ENCODE measurements around the gene ADAMTS18.

Gene ADAMTS18

GRCh38 chr16:77374384-77374783 lies 60.5 kb downstream of the ADAMTS18 start:
- Histone ChIP-seq H3K79me2 (ENCODE audit: control insufficient read depth, insufficient read depth, low read length) (no peaks in the 10 kb centered on the region), H2BK5ac (ENCODE audit: low read length) (no peak overlapping the region), H3K23ac (ENCODE audit: low read length) (no peak overlapping the region), H3K9ac (ENCODE audit: low read length) (no peak overlapping the region), H3K4ac (ENCODE audit: low read depth, low read length) (no peak overlapping the region), H3K27ac (ENCODE audit: low read depth, low read length) (no peak overlapping the region), H3K4me2 (ENCODE audit: low read length) (no peak overlapping the region), H3K4me1 (ENCODE audit: control insufficient read depth, low read depth, low read length) (peaks cover 5% of the 10 kb centered on the region), H4K5ac (ENCODE audit: low read length) (no peak overlapping the region), H3K79me1 (ENCODE audit: low read length) (no peaks in the 10 kb centered on the region), H2AK5ac (ENCODE audit: low read length) (no peak overlapping the region), H3K56ac (ENCODE audit: low read length) (peak overlapping the region; percentile 34), H2BK120ac (ENCODE audit: low read depth, low read length) (no peak overlapping the region), H4K8ac (ENCODE audit: low read depth, low read length) (no peak overlapping the region), H3K4me3 (ENCODE audit: low read length) (no peak overlapping the region), H3K18ac (ENCODE audit: low read length) (no peak overlapping the region), H3K36me3 (ENCODE audit: control insufficient read depth, insufficient read depth, low read length) (no peaks in the 10 kb centered on the region), H2BK15ac (replicated peaks; ENCODE audit: low read depth) (no peak overlapping the region), H3K27me3 (ENCODE audit: insufficient read depth, low read length, poor library complexity) (no peaks in the 10 kb centered on the region)
- DNase-seq, result peak; percentile 78
- no CpG with 5 or more reads among the region's 1 CpG for WGBS (ENCODE audit: extremely low coverage, insufficient coverage, low lambda C conversion rate)

- no peak overlapping the region for H2AK5ac ChIP-seq (ENCODE audit: low read length)
- H3K9ac ChIP-seq (ENCODE audit: low read length), result no peak overlapping the region
- H3K79me1 ChIP-seq (ENCODE audit: low read length), result no peaks in the 10 kb centered on the region
- no peak overlapping the region for H3K4me3 ChIP-seq (ENCODE audit: low read length)
- no peak overlapping the region for H2BK120ac ChIP-seq (ENCODE audit: low read depth, low read length)
- no peak overlapping the region for H3K4me2 ChIP-seq (ENCODE audit: low read length)
- H3K18ac ChIP-seq (ENCODE audit: low read length), result no peak overlapping the region
- H3K4ac ChIP-seq (ENCODE audit: low read depth, low read length), result no peak overlapping the region
- no peaks in the 10 kb centered on the region for H3K79me2 ChIP-seq (ENCODE audit: control insufficient read depth, insufficient read depth, low read length)
- no peak overlapping the region for H3K23ac ChIP-seq (ENCODE audit: low read length)
- no peak overlapping the region for H4K5ac ChIP-seq (ENCODE audit: low read length)
- H2BK5ac ChIP-seq (ENCODE audit: low read length), result no peak overlapping the region
- WGBS (ENCODE audit: extremely low coverage, insufficient coverage, low lambda C conversion rate), result no CpG with 5 or more reads among the region's 3 CpGs
- H3K56ac ChIP-seq (ENCODE audit: low read length), result no peak overlapping the region
- H2BK15ac ChIP-seq (replicated peaks; ENCODE audit: low read depth), result no peak overlapping the region
- peaks cover 5% of the 10 kb centered on the region for H3K4me1 ChIP-seq (ENCODE audit: control insufficient read depth, low read depth, low read length)
- DNase-seq, result peak; percentile 46
- H4K8ac ChIP-seq (ENCODE audit: low read depth, low read length), result no peak overlapping the region
- no peaks in the 10 kb centered on the region for H3K36me3 ChIP-seq (ENCODE audit: control insufficient read depth, insufficient read depth, low read length)
- H3K27me3 ChIP-seq (ENCODE audit: insufficient read depth, low read length, poor library complexity), result no peaks in the 10 kb centered on the region
- H3K27ac ChIP-seq (ENCODE audit: low read depth, low read length), result no peak overlapping the region
Measured at GRCh38 chr16:77373726-77374125, 61.1 kb downstream of the ADAMTS18 start.

DNA sequence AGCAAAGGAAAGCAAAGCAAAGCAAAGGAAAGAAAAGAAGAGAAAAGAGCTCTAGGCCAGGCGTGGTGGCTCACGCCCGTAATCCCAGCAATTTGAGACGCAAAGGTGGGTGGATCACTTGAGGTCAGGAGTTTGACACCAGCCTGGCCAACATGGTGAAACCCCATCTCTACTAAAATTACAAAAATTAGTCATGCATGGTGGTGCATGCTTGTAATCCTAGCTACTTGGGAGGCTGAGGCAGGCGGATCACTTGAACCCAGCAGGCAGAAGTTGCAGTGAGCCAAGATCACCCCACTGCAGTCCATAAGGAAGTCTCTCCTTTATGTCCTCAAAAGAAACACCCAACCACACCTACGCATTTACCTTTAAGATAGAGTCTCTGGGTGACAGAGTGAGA lies 70.1 kb downstream of the ADAMTS18 start:
- no peak for DNase-seq
- Histone ChIP-seq H2AK5ac (ENCODE audit: low read length) (no peak overlapping the region), H4K5ac (ENCODE audit: low read length) (no peak overlapping the region), H3K56ac (ENCODE audit: low read length) (no peak overlapping the region), H3K27me3 (ENCODE audit: insufficient read depth, low read length, poor library complexity) (no peaks in the 10 kb centered on the region), H3K9ac (ENCODE audit: low read length) (no peak overlapping the region), H2BK15ac (replicated peaks; ENCODE audit: low read depth) (no peak overlapping the region), H3K4me2 (ENCODE audit: low read length) (no peak overlapping the region), H3K4ac (ENCODE audit: low read depth, low read length) (no peak overlapping the region), H2BK5ac (ENCODE audit: low read length) (no peak overlapping the region), H3K18ac (ENCODE audit: low read length) (no peak overlapping the region), H3K23ac (ENCODE audit: low read length) (no peak overlapping the region), H3K4me1 (ENCODE audit: control insufficient read depth, low read depth, low read length) (no peaks in the 10 kb centered on the region), H4K8ac (ENCODE audit: low read depth, low read length) (no peak overlapping the region), H2BK120ac (ENCODE audit: low read depth, low read length) (no peak overlapping the region), H3K36me3 (ENCODE audit: control insufficient read depth, insufficient read depth, low read length) (no peaks in the 10 kb centered on the region), H3K27ac (ENCODE audit: low read depth, low read length) (no peak overlapping the region), H3K79me2 (ENCODE audit: control insufficient read depth, insufficient read depth, low read length) (no peaks in the 10 kb centered on the region), H3K79me1 (ENCODE audit: low read length) (no peaks in the 10 kb centered on the region), H3K4me3 (ENCODE audit: low read length) (no peak overlapping the region)
- no CpG with 5 or more reads among the region's 6 CpGs for WGBS (ENCODE audit: extremely low coverage, insufficient coverage, low lambda C conversion rate)

GRCh38 chr16:77359065-77359502 lies 75.8 kb downstream of the ADAMTS18 start:
- no peak overlapping the region for H3K4ac ChIP-seq (ENCODE audit: low read depth, low read length)
- no peak overlapping the region for H2BK5ac ChIP-seq (ENCODE audit: low read length)
- DNase-seq, result no peak
- H3K18ac ChIP-seq (ENCODE audit: low read length), result no peak overlapping the region
- H3K23ac ChIP-seq (ENCODE audit: low read length), result no peak overlapping the region
- H3K4me1 ChIP-seq (ENCODE audit: control insufficient read depth, low read depth, low read length), result no peaks in the 10 kb centered on the region
- no peak overlapping the region for H3K27ac ChIP-seq (ENCODE audit: low read depth, low read length)
- H2BK15ac ChIP-seq (replicated peaks; ENCODE audit: low read depth), result no peak overlapping the region
- no peaks in the 10 kb centered on the region for H3K36me3 ChIP-seq (ENCODE audit: control insufficient read depth, insufficient read depth, low read length)
- no peaks in the 10 kb centered on the region for H3K27me3 ChIP-seq (ENCODE audit: insufficient read depth, low read length, poor library complexity)
- H4K8ac ChIP-seq (ENCODE audit: low read depth, low read length), result no peak overlapping the region
- H3K4me2 ChIP-seq (ENCODE audit: low read length), result no peak overlapping the region
- no peak overlapping the region for H3K56ac ChIP-seq (ENCODE audit: low read length)
- no peaks in the 10 kb centered on the region for H3K79me2 ChIP-seq (ENCODE audit: control insufficient read depth, insufficient read depth, low read length)
- no peak overlapping the region for H2BK120ac ChIP-seq (ENCODE audit: low read depth, low read length)
- no peak overlapping the region for H2AK5ac ChIP-seq (ENCODE audit: low read length)
- H3K4me3 ChIP-seq (ENCODE audit: low read length), result no peak overlapping the region
- no CpG with 5 or more reads among the region's 4 CpGs for WGBS (ENCODE audit: extremely low coverage, insufficient coverage, low lambda C conversion rate)
- no peak overlapping the region for H4K5ac ChIP-seq (ENCODE audit: low read length)
- H3K79me1 ChIP-seq (ENCODE audit: low read length), result no peaks in the 10 kb centered on the region
- H3K9ac ChIP-seq (ENCODE audit: low read length), result no peak overlapping the region

- Histone ChIP-seq H3K36me3 (ENCODE audit: control insufficient read depth, insufficient read depth, low read length) (no peaks in the 10 kb centered on the region), H3K27ac (ENCODE audit: low read depth, low read length) (no peak overlapping the region)
Measured at GRCh38 chr16:77353587-77354263, 81.1 kb downstream of the ADAMTS18 start.

DNA sequence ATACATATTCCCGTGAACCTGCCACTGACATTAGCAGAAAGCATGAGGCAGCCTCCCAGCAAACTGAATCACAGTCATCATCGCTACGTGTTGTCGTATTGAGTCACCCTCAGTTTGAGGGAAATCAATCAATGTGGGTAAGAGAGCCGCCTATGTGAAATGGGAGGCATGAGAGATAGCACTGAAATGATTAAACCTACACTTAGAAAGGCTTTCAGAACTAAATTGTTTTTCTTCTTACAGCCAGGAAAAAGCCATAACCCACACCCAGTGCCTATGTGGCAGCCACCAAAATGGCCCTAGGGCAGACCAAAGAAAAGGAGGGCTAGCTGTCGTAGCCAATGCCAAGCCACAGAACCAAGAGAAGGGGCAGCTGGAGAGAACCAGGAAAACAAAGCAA lies 90.5 kb downstream of the ADAMTS18 start:
- Histone ChIP-seq H3K79me2 (ENCODE audit: control insufficient read depth, insufficient read depth, low read length) (no peaks in the 10 kb centered on the region), H3K9ac (ENCODE audit: low read length) (no peak overlapping the region), H3K4me1 (ENCODE audit: control insufficient read depth, low read depth, low read length) (no peaks in the 10 kb centered on the region), H2BK120ac (ENCODE audit: low read depth, low read length) (no peak overlapping the region), H4K8ac (ENCODE audit: low read depth, low read length) (no peak overlapping the region), H3K27me3 (ENCODE audit: insufficient read depth, low read length, poor library complexity) (no peaks in the 10 kb centered on the region), H3K79me1 (ENCODE audit: low read length) (no peaks in the 10 kb centered on the region), H3K27ac (ENCODE audit: low read depth, low read length) (no peak overlapping the region), H3K4me3 (ENCODE audit: low read length) (no peak overlapping the region), H2BK15ac (replicated peaks; ENCODE audit: low read depth) (no peak overlapping the region), H3K4ac (ENCODE audit: low read depth, low read length) (no peak overlapping the region), H3K23ac (ENCODE audit: low read length) (no peak overlapping the region), H3K18ac (ENCODE audit: low read length) (no peak overlapping the region), H3K56ac (ENCODE audit: low read length) (no peak overlapping the region), H4K5ac (ENCODE audit: low read length) (no peak overlapping the region), H3K4me2 (ENCODE audit: low read length) (no peak overlapping the region), H2BK5ac (ENCODE audit: low read length) (no peak overlapping the region), H2AK5ac (ENCODE audit: low read length) (no peak overlapping the region), H3K36me3 (ENCODE audit: control insufficient read depth, insufficient read depth, low read length) (no peaks in the 10 kb centered on the region)
- WGBS (ENCODE audit: extremely low coverage, insufficient coverage, low lambda C conversion rate), result no CpG with 5 or more reads among the region's 6 CpGs
- DNase-seq, result no peak

More at GRCh38 chr16:77353587-77354263, 81.1 kb downstream of the ADAMTS18 start:
- H4K8ac ChIP-seq (ENCODE audit: low read depth, low read length), result no peak overlapping the region
- no peak overlapping the region for H3K4me2 ChIP-seq (ENCODE audit: low read length)
- H3K79me1 ChIP-seq (ENCODE audit: low read length), result no peaks in the 10 kb centered on the region
- WGBS (ENCODE audit: extremely low coverage, insufficient coverage, low lambda C conversion rate), result no CpG with 5 or more reads among the region's 4 CpGs
- no peaks in the 10 kb centered on the region for H3K79me2 ChIP-seq (ENCODE audit: control insufficient read depth, insufficient read depth, low read length)
- H4K5ac ChIP-seq (ENCODE audit: low read length), result no peak overlapping the region
- DNase-seq, result no peak
- H3K27me3 ChIP-seq (ENCODE audit: insufficient read depth, low read length, poor library complexity), result no peaks in the 10 kb centered on the region
- H2AK5ac ChIP-seq (ENCODE audit: low read length), result no peak overlapping the region
- no peak overlapping the region for H3K4me3 ChIP-seq (ENCODE audit: low read length)
- no peak overlapping the region for H3K56ac ChIP-seq (ENCODE audit: low read length)
- H2BK15ac ChIP-seq (replicated peaks; ENCODE audit: low read depth), result no peak overlapping the region
- no peak overlapping the region for H2BK120ac ChIP-seq (ENCODE audit: low read depth, low read length)
- no peak overlapping the region for H2BK5ac ChIP-seq (ENCODE audit: low read length)
- H3K4me1 ChIP-seq (ENCODE audit: control insufficient read depth, low read depth, low read length), result no peaks in the 10 kb centered on the region
- no peak overlapping the region for H3K9ac ChIP-seq (ENCODE audit: low read length)
- H3K4ac ChIP-seq (ENCODE audit: low read depth, low read length), result no peak overlapping the region
- H3K23ac ChIP-seq (ENCODE audit: low read length), result no peak overlapping the region
- no peak overlapping the region for H3K18ac ChIP-seq (ENCODE audit: low read length)
